ENCODE measurements around the gene NANOS3.

Gene NANOS3

GRCh38 chr19:13872695-13873389 is 4.1 kb upstream of the NANOS3 start:
- no peak for TF ChIP-seq TAF1 (IDR thresholded peaks at IDR 0.05; ENCODE audit: borderline replicate concordance, insufficient read depth, low read length)
- TF ChIP-seq, protein P1, sequence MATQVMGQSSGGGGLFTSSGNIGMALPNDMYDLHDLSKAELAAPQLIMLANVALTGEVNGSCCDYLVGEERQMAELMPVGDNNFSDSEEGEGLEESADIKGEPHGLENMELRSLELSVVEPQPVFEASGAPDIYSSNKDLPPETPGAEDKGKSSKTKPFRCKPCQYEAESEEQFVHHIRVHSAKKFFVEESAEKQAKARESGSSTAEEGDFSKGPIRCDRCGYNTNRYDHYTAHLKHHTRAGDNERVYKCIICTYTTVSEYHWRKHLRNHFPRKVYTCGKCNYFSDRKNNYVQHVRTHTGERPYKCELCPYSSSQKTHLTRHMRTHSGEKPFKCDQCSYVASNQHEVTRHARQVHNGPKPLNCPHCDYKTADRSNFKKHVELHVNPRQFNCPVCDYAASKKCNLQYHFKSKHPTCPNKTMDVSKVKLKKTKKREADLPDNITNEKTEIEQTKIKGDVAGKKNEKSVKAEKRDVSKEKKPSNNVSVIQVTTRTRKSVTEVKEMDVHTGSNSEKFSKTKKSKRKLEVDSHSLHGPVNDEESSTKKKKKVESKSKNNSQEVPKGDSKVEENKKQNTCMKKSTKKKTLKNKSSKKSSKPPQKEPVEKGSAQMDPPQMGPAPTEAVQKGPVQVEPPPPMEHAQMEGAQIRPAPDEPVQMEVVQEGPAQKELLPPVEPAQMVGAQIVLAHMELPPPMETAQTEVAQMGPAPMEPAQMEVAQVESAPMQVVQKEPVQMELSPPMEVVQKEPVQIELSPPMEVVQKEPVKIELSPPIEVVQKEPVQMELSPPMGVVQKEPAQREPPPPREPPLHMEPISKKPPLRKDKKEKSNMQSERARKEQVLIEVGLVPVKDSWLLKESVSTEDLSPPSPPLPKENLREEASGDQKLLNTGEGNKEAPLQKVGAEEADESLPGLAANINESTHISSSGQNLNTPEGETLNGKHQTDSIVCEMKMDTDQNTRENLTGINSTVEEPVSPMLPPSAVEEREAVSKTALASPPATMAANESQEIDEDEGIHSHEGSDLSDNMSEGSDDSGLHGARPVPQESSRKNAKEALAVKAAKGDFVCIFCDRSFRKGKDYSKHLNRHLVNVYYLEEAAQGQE (IDR thresholded peaks at IDR 0.05; ENCODE audit: insufficient read depth in 1 of 2, low read depth in 2 of 2, low read length in 2 of 2) = no peak
- TF ChIP-seq POLR2AphosphoS5 (IDR thresholded peaks at IDR 0.05; ENCODE audit: low read depth, low read length) = no peak
- no peak for TF ChIP-seq SIN3A (IDR thresholded peaks at IDR 0.05; ENCODE audit: borderline replicate concordance, insufficient read depth, low read length)
- TF ChIP-seq FOXP2 (optimal IDR thresholded peaks at IDR 0.05; ENCODE audit: borderline replicate concordance, extremely low read depth, extremely low read length, insufficient read depth) = no peak

DNA sequence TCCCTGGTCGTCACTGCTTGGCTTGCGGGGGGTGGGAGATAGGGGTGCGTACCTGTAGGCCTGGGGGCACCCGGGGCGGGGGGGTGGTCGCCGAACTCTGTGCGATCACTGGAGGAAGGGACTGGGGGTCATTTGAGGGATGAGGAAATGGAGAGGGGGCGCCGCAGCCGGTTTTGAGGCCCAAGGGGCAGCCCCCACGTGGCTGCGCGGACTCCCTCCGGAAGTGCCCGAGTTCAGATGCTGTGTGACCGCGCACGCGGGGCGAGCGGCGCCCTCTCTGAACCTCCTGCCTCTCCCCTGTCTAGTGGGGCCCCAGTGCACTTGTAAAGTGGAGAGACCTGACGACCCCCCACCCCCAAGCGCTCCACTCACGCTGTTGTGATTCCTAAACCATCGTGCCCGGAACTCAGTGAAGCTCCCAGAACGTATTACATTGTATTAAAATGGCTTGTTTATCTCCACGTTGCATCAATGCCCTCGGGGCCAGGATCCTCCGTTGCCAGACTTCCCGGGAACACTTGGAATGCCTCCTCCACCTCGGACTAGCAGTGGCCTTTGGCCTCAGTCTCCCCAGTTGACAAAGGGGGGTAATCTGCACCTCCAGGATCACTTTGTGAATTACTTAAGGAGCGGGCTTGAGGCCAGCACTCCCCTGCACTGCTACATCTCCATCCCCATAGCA is 3.0 kb upstream of the NANOS3 start:
- TF ChIP-seq TAF1 (IDR thresholded peaks at IDR 0.05; ENCODE audit: borderline replicate concordance, insufficient read depth, low read length) (no peak), FOXP2 (optimal IDR thresholded peaks at IDR 0.05; ENCODE audit: borderline replicate concordance, extremely low read depth, extremely low read length, insufficient read depth) (no peak), POLR2AphosphoS5 (IDR thresholded peaks at IDR 0.05; ENCODE audit: low read depth, low read length) (no peak), SIN3A (IDR thresholded peaks at IDR 0.05; ENCODE audit: borderline replicate concordance, insufficient read depth, low read length) (no peak)
- TF ChIP-seq, protein P1 (IDR thresholded peaks at IDR 0.05; ENCODE audit: insufficient read depth in 1 of 2, low read depth in 2 of 2, low read length in 2 of 2) = no peak

- TF ChIP-seq, protein P1 (IDR thresholded peaks at IDR 0.05; ENCODE audit: insufficient read depth in 1 of 2, low read depth in 2 of 2, low read length in 2 of 2) = no peak
- TF ChIP-seq FOXP2 (optimal IDR thresholded peaks at IDR 0.05; ENCODE audit: borderline replicate concordance, extremely low read depth, extremely low read length, insufficient read depth) = no peak
- TF ChIP-seq POLR2AphosphoS5 (IDR thresholded peaks at IDR 0.05; ENCODE audit: low read depth, low read length) = no peak
- no peak for TF ChIP-seq SIN3A (IDR thresholded peaks at IDR 0.05; ENCODE audit: borderline replicate concordance, insufficient read depth, low read length)
- no peak for TF ChIP-seq TAF1 (IDR thresholded peaks at IDR 0.05; ENCODE audit: borderline replicate concordance, insufficient read depth, low read length)
Measured at GRCh38 chr19:13875824-13876223, 1.1 kb upstream of the NANOS3 start.

DNA sequence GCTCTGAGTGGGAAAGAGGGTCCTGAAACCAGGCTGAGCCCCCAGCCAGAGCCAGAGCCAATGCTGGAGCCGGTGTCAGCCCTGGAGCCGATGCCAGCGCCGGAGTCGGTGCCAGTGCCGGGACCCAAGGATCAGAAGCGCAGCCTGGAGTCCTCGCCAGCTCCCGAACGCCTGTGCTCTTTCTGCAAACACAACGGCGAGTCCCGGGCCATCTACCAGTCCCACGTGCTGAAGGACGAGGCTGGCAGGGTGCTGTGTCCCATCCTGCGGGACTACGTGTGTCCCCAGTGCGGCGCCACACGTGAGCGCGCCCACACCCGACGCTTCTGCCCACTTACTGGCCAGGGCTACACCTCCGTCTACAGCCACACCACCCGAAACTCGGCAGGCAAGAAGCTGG is 369 bp downstream of the NANOS3 start:
- TF ChIP-seq, protein P1 (IDR thresholded peaks at IDR 0.05; ENCODE audit: insufficient read depth in 1 of 2, low read depth in 2 of 2, low read length in 2 of 2) = no peak
- TF ChIP-seq TAF1 (IDR thresholded peaks at IDR 0.05; ENCODE audit: borderline replicate concordance, insufficient read depth, low read length) = no peak
- no peak for TF ChIP-seq SIN3A (IDR thresholded peaks at IDR 0.05; ENCODE audit: borderline replicate concordance, insufficient read depth, low read length)
- TF ChIP-seq POLR2AphosphoS5 (IDR thresholded peaks at IDR 0.05; ENCODE audit: low read depth, low read length) = no peak
- no peak for TF ChIP-seq FOXP2 (optimal IDR thresholded peaks at IDR 0.05; ENCODE audit: borderline replicate concordance, extremely low read depth, extremely low read length, insufficient read depth)
